Measurements from ENCODE around the gene FAM170B. TPM values are rescaled to one million over a fixed set of nuclear protein-coding genes. Genes with fewer than 3 reads are reported as not detected.

Gene FAM170B
- total RNA-seq, 1 experiment from 2014 or later = not detected

GRCh38 chr10:49112851-49113250 is 21.0 kb downstream of the FAM170B start:
- H3K27ac ChIP-seq (ENCODE audit: low read length) = no peak overlapping the region
- peaks cover 94% of the 10 kb centered on the region for H3K27me3 ChIP-seq (ENCODE audit: low read length)
- H3K79me2 ChIP-seq (ENCODE audit: low read length) = no peaks in the 10 kb centered on the region
- BruUV-seq (replicated peaks) = no TSS peak
- DNase-seq (no peak), ATAC-seq (no peak)
- TF ChIP-seq EZH2phosphoT487 (IDR thresholded peaks at IDR 0.05; ENCODE audit: borderline replicate concordance, low read length) = no peak
- no peak for TF ChIP-seq EZH2 (IDR thresholded peaks at IDR 0.05; ENCODE audit: low read length, unreplicated experiment)
- TF ChIP-seq, protein P1, sequence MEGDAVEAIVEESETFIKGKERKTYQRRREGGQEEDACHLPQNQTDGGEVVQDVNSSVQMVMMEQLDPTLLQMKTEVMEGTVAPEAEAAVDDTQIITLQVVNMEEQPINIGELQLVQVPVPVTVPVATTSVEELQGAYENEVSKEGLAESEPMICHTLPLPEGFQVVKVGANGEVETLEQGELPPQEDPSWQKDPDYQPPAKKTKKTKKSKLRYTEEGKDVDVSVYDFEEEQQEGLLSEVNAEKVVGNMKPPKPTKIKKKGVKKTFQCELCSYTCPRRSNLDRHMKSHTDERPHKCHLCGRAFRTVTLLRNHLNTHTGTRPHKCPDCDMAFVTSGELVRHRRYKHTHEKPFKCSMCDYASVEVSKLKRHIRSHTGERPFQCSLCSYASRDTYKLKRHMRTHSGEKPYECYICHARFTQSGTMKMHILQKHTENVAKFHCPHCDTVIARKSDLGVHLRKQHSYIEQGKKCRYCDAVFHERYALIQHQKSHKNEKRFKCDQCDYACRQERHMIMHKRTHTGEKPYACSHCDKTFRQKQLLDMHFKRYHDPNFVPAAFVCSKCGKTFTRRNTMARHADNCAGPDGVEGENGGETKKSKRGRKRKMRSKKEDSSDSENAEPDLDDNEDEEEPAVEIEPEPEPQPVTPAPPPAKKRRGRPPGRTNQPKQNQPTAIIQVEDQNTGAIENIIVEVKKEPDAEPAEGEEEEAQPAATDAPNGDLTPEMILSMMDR (conservative IDR thresholded peaks at IDR 0.05; ENCODE audit: low read depth, low read length) = no peak
- no peaks in the 10 kb centered on the region for H3K9me3 ChIP-seq (ENCODE audit: low read length)
- no peaks in the 10 kb centered on the region for H4K20me1 ChIP-seq (ENCODE audit: low read length)
- H3K4me2 ChIP-seq (ENCODE audit: low read length) = no peak overlapping the region
- POLR2A ChIA-PET (ENCODE audit: unreplicated experiment) = no interaction called here
- no peaks in the 10 kb centered on the region for H3F3A ChIP-seq (ENCODE audit: low read length, unreplicated experiment)
- CTCF ChIA-PET = no interaction called here
- H3K4me3 ChIP-seq (ENCODE audit: low read length) = no peak overlapping the region
- H3K9me2 ChIP-seq (replicated peaks; ENCODE audit: low read length) = no peaks in the 10 kb centered on the region
- no peak overlapping the region for H3K9ac ChIP-seq (ENCODE audit: low read length)
- no peaks in the 10 kb centered on the region for H3K4me1 ChIP-seq (ENCODE audit: insufficient read depth, low read length)
- no peaks in the 10 kb centered on the region for H3K36me3 ChIP-seq (ENCODE audit: low read depth, low read length)
- no peak overlapping the region for H2AFZ ChIP-seq (ENCODE audit: low read length)
- intact Hi-C loops (cut with micrococcal nuclease) = no loop called here

- no peak for DNase-seq
- Histone ChIP-seq H3K27me3 (ENCODE audit: low read length) (peaks cover 90% of the 10 kb centered on the region), H3K4me3 (ENCODE audit: low read length) (no peak overlapping the region), H2AFZ (ENCODE audit: low read length) (no peak overlapping the region), H3F3A (ENCODE audit: low read length, unreplicated experiment) (no peaks in the 10 kb centered on the region), H3K4me2 (ENCODE audit: low read length) (no peak overlapping the region), H3K9me2 (replicated peaks; ENCODE audit: low read length) (no peaks in the 10 kb centered on the region), H3K79me2 (ENCODE audit: low read length) (no peaks in the 10 kb centered on the region), H3K27ac (ENCODE audit: low read length) (no peak overlapping the region), H3K9ac (ENCODE audit: low read length) (no peak overlapping the region), H3K36me3 (ENCODE audit: low read depth, low read length) (no peaks in the 10 kb centered on the region), H3K4me1 (ENCODE audit: insufficient read depth, low read length) (no peaks in the 10 kb centered on the region), H4K20me1 (ENCODE audit: low read length) (no peaks in the 10 kb centered on the region), H3K9me3 (ENCODE audit: low read length) (no peaks in the 10 kb centered on the region)
- no TSS peak for BruUV-seq (replicated peaks)
- TF ChIP-seq EZH2phosphoT487 (IDR thresholded peaks at IDR 0.05; ENCODE audit: borderline replicate concordance, low read length) (no peak), EZH2 (IDR thresholded peaks at IDR 0.05; ENCODE audit: low read length, unreplicated experiment) (no peak)
- TF ChIP-seq, protein P1 (conservative IDR thresholded peaks at IDR 0.05; ENCODE audit: low read depth, low read length) = no peak
- no peak for ATAC-seq
- POLR2A ChIA-PET (ENCODE audit: unreplicated experiment) = no interaction called here
- CTCF ChIA-PET = no interaction called here
- intact Hi-C loops (cut with micrococcal nuclease) = no loop called here
These were observed 21.7 kb downstream of the FAM170B start for GRCh38 chr10:49112098-49112497.

- intact Hi-C loops (cut with micrococcal nuclease) = no loop called here
- Histone ChIP-seq H3K9me2 (replicated peaks; ENCODE audit: low read length) (no peaks in the 10 kb centered on the region), H3K4me1 (ENCODE audit: insufficient read depth, low read length) (no peaks in the 10 kb centered on the region), H3K27ac (ENCODE audit: low read length) (no peak overlapping the region), H3F3A (ENCODE audit: low read length, unreplicated experiment) (no peaks in the 10 kb centered on the region), H3K79me2 (ENCODE audit: low read length) (no peaks in the 10 kb centered on the region), H3K36me3 (ENCODE audit: low read depth, low read length) (no peaks in the 10 kb centered on the region), H2AFZ (ENCODE audit: low read length) (no peak overlapping the region), H3K9ac (ENCODE audit: low read length) (no peak overlapping the region), H3K4me3 (ENCODE audit: low read length) (no peak overlapping the region), H4K20me1 (ENCODE audit: low read length) (no peaks in the 10 kb centered on the region), H3K9me3 (ENCODE audit: low read length) (no peaks in the 10 kb centered on the region), H3K4me2 (ENCODE audit: low read length) (no peak overlapping the region), H3K27me3 (ENCODE audit: low read length) (peaks cover 82% of the 10 kb centered on the region)
- no peak for ATAC-seq
- TF ChIP-seq, protein P1 (conservative IDR thresholded peaks at IDR 0.05; ENCODE audit: low read depth, low read length) = no peak
- TF ChIP-seq EZH2phosphoT487 (IDR thresholded peaks at IDR 0.05; ENCODE audit: borderline replicate concordance, low read length) (no peak), EZH2 (IDR thresholded peaks at IDR 0.05; ENCODE audit: low read length, unreplicated experiment) (no peak)
- CTCF ChIA-PET = no interaction called here
- DNase-seq = no peak
- no TSS peak for BruUV-seq (replicated peaks)
- POLR2A ChIA-PET (ENCODE audit: unreplicated experiment) = no interaction called here
These were observed 22.5 kb downstream of the FAM170B start for GRCh38 chr10:49111320-49111698.

Measured in PC-3 (cell line).